Measurements from ENCODE around the gene UBA7. TPM values are rescaled to one million over a fixed set of nuclear protein-coding genes. Genes with fewer than 3 reads are reported as not detected.
A peak's percentile ranks its signal among the peaks of the same experiment; 100 is the strongest.

Gene UBA7
- total RNA-seq, 1 experiment from 2014 or later: 1.2 TPM

DNA sequence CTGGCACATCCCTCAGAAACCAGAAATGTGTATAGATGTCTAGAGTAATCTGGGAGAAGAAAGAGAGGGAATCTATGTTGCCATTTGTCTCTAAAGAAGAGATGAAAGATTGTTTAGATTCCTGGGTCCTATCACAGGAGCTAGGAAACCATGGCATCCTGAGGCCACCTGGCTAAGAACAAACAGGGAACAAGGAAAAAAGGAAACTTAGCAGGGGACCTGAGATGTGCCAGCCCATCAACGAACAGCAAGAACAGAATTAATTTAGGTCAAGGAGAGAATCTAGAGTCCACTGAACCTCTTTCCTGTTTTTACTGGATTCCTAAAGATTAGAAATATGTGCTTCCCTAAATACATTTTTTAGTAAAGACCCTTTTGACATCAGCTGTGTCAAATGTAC, 57.7 kb downstream of the UBA7 start:
- Mint-ChIP-seq H3K9me3 (no peaks in the 10 kb centered on the region), H3K36me3 (no peaks in the 10 kb centered on the region; the same call in 1 of the 2 replicates), H3K4me3 (no peak overlapping the region), H3K27ac (peak overlapping the region; percentile 28; the same call in 1 of the 2 replicates), H3K27me3 (ENCODE audit: low read depth) (no peaks in the 10 kb centered on the region), H3K4me1 (peaks cover 5% of the 10 kb centered on the region)
- TF ChIP-seq FOXK1 (CRISPR knock-in tag; IDR thresholded peaks at IDR 0.05) (no peak), CREM (CRISPR knock-in tag; IDR thresholded peaks at IDR 0.05) (no peak), ZBTB21 (CRISPR knock-in tag; IDR thresholded peaks at IDR 0.05; ENCODE audit: borderline replicate concordance) (no peak), CREB1 (CRISPR knock-in tag; IDR thresholded peaks at IDR 0.05) (no peak), RELA (CRISPR knock-in tag; IDR thresholded peaks at IDR 0.05; ENCODE audit: borderline replicate concordance) (no peak), ZNF317 (CRISPR knock-in tag; IDR thresholded peaks at IDR 0.05; ENCODE audit: borderline replicate concordance, low read depth) (no peak), NFE2L1 (CRISPR knock-in tag; IDR thresholded peaks at IDR 0.05) (no peak), HMGA2 (CRISPR knock-in tag; IDR thresholded peaks at IDR 0.05) (no peak), SOX15 (CRISPR knock-in tag; IDR thresholded peaks at IDR 0.05) (no peak), TCF7 (CRISPR knock-in tag; IDR thresholded peaks at IDR 0.05; ENCODE audit: low read depth) (no peak), ELF4 (CRISPR knock-in tag; IDR thresholded peaks at IDR 0.05; ENCODE audit: low read depth) (no peak), JAZF1 (CRISPR knock-in tag; IDR thresholded peaks at IDR 0.05) (no peak), NR1H2 (CRISPR knock-in tag; IDR thresholded peaks at IDR 0.05) (no peak)
- TF ChIP-seq, protein P1, sequence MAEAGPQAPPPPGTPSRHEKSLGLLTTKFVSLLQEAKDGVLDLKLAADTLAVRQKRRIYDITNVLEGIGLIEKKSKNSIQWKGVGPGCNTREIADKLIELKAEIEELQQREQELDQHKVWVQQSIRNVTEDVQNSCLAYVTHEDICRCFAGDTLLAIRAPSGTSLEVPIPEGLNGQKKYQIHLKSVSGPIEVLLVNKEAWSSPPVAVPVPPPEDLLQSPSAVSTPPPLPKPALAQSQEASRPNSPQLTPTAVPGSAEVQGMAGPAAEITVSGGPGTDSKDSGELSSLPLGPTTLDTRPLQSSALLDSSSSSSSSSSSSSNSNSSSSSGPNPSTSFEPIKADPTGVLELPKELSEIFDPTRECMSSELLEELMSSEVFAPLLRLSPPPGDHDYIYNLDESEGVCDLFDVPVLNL (CRISPR knock-in tag; IDR thresholded peaks at IDR 0.05; ENCODE audit: borderline replicate concordance, low read depth): no peak
- TF ChIP-seq, protein P2, sequence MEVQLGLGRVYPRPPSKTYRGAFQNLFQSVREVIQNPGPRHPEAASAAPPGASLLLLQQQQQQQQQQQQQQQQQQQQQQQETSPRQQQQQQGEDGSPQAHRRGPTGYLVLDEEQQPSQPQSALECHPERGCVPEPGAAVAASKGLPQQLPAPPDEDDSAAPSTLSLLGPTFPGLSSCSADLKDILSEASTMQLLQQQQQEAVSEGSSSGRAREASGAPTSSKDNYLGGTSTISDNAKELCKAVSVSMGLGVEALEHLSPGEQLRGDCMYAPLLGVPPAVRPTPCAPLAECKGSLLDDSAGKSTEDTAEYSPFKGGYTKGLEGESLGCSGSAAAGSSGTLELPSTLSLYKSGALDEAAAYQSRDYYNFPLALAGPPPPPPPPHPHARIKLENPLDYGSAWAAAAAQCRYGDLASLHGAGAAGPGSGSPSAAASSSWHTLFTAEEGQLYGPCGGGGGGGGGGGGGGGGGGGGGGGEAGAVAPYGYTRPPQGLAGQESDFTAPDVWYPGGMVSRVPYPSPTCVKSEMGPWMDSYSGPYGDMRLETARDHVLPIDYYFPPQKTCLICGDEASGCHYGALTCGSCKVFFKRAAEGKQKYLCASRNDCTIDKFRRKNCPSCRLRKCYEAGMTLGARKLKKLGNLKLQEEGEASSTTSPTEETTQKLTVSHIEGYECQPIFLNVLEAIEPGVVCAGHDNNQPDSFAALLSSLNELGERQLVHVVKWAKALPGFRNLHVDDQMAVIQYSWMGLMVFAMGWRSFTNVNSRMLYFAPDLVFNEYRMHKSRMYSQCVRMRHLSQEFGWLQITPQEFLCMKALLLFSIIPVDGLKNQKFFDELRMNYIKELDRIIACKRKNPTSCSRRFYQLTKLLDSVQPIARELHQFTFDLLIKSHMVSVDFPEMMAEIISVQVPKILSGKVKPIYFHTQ (CRISPR knock-in tag; IDR thresholded peaks at IDR 0.05): no peak
- TF ChIP-seq, protein P3, sequence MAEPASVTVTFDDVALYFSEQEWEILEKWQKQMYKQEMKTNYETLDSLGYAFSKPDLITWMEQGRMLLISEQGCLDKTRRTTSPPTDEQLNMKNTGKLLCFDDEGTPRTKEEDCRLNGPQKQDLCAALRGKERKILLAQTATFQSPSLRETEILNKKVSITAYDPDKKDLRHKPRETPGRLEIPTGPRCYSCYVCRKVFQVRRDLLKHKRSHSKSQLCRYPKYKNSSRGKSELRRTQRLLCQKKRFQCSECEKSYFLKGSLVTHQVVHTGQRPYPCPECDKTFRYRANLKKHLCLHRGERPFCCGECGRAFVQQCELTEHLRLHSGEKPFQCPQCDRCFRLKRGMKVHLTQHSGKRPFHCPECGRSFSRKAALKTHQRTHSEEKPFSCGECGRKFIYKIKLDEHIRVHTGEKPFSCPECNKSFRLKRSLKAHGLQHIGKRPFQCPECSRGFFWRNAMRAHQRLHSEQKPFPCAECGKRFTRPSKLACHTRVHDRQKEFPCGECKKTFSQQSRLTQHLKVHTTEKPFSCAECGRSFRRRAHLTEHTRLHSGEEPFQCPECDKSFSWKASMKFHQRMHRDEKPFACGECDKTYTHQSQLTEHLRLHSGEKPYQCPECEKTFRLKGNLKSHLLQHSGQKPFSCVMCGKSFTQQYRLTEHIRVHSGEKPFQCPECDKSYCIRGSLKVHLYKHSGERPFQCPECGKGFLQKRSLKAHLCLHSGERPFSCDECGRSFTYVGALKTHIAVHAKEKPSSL (CRISPR knock-in tag; conservative IDR thresholded peaks at IDR 0.05): no peak
- TF ChIP-seq, protein P4, sequence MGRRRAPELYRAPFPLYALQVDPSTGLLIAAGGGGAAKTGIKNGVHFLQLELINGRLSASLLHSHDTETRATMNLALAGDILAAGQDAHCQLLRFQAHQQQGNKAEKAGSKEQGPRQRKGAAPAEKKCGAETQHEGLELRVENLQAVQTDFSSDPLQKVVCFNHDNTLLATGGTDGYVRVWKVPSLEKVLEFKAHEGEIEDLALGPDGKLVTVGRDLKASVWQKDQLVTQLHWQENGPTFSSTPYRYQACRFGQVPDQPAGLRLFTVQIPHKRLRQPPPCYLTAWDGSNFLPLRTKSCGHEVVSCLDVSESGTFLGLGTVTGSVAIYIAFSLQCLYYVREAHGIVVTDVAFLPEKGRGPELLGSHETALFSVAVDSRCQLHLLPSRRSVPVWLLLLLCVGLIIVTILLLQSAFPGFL (CRISPR knock-in tag; IDR thresholded peaks at IDR 0.05; ENCODE audit: borderline replicate concordance): no peak
- TF ChIP-seq, protein P5, sequence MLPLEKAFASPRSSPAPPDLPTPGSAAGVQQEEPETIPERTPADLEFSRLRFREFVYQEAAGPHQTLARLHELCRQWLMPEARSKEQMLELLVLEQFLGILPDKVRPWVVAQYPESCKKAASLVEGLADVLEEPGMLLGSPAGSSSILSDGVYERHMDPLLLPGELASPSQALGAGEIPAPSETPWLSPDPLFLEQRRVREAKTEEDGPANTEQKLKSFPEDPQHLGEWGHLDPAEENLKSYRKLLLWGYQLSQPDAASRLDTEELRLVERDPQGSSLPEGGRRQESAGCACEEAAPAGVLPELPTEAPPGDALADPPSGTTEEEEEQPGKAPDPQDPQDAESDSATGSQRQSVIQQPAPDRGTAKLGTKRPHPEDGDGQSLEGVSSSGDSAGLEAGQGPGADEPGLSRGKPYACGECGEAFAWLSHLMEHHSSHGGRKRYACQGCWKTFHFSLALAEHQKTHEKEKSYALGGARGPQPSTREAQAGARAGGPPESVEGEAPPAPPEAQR (CRISPR knock-in tag; IDR thresholded peaks at IDR 0.05): no peak
- TF ChIP-seq, protein P6, sequence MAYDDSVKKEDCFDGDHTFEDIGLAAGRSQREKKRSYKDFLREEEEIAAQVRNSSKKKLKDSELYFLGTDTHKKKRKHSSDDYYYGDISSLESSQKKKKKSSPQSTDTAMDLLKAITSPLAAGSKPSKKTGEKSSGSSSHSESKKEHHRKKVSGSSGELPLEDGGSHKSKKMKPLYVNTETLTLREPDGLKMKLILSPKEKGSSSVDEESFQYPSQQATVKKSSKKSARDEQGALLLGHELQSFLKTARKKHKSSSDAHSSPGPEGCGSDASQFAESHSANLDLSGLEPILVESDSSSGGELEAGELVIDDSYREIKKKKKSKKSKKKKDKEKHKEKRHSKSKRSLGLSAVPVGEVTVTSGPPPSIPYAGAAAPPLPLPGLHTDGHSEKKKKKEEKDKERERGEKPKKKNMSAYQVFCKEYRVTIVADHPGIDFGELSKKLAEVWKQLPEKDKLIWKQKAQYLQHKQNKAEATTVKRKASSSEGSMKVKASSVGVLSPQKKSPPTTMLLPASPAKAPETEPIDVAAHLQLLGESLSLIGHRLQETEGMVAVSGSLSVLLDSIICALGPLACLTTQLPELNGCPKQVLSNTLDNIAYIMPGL (CRISPR knock-in tag; IDR thresholded peaks at IDR 0.05): no peak
- TF ChIP-seq, protein P7, sequence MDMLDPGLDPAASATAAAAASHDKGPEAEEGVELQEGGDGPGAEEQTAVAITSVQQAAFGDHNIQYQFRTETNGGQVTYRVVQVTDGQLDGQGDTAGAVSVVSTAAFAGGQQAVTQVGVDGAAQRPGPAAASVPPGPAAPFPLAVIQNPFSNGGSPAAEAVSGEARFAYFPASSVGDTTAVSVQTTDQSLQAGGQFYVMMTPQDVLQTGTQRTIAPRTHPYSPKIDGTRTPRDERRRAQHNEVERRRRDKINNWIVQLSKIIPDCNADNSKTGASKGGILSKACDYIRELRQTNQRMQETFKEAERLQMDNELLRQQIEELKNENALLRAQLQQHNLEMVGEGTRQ (CRISPR knock-in tag; IDR thresholded peaks at IDR 0.05): no peak
- POLR2A ChIA-PET: interaction anchor here (0.7 kb wide), 1 partner anchor 227 kb away, joined by 4 read pairs; no protein-coding TSS in a partner anchor
- no peak for ATAC-seq
- no peak for DNase-seq (ENCODE audit: low spot score)
- CTCF ChIA-PET: interaction anchor here (0.9 to 1.0 kb wide), 2 partner anchors 36 to 55 kb away, joined by 3 to 5 read pairs; partner anchors contain the start of gene AMIGO3
